Stomach smooth muscle (tissue), 2 donors: ENCODE results near the gene AKT1.
"Not testable (repeated sequence)": the region's sequence is repeated elsewhere in the genome, so short reads cannot be mapped to it uniquely, and the experiment has no call there.

Source experiments
- H3K27ac ChIP-seq: one replicate; pipeline ENCODE4 v1.7.0; 2013; ENCODE audit warnings: mild to moderate bottlenecking, low read length, inconsistent platforms
- H3K27me3 ChIP-seq, 2 donors: one replicate each; pipeline ENCODE4 v1.7.0; 2013; ENCODE audit warnings: low read length in 2 of 2; ENCODE audit not compliant: insufficient read depth in 2 of 2, control insufficient read depth in 1 of 2
- H3K36me3 ChIP-seq, 2 donors: one replicate each; pipeline ENCODE4 v1.7.0; 2013; ENCODE audit warnings: low read length in 2 of 2; ENCODE audit not compliant: control insufficient read depth in 2 of 2, insufficient read depth in 2 of 2
- H3K4me1 ChIP-seq: one replicate; pipeline ENCODE4 v1.7.0; 2013; ENCODE audit warnings: low read length; ENCODE audit not compliant: control insufficient read depth, insufficient read depth
- H3K4me3 ChIP-seq, 2 donors: one replicate each; pipeline ENCODE4 v1.7.0; 2013; ENCODE audit warnings: low read length in 2 of 2
- H3K9ac ChIP-seq, 2 donors: one replicate each; pipeline ENCODE4 v1.7.0; 2013; ENCODE audit warnings: low read length in 2 of 2, mild to moderate bottlenecking in 1 of 2
- H3K9me3 ChIP-seq, 2 donors: one replicate each; pipeline ENCODE4 v1.7.0; 2013; ENCODE audit warnings: low read length in 2 of 2; ENCODE audit not compliant: control insufficient read depth in 2 of 2
- donor health status: healthy.
- donor health status: Pancreatic carcinoma.

AKT1 gene

DNA sequence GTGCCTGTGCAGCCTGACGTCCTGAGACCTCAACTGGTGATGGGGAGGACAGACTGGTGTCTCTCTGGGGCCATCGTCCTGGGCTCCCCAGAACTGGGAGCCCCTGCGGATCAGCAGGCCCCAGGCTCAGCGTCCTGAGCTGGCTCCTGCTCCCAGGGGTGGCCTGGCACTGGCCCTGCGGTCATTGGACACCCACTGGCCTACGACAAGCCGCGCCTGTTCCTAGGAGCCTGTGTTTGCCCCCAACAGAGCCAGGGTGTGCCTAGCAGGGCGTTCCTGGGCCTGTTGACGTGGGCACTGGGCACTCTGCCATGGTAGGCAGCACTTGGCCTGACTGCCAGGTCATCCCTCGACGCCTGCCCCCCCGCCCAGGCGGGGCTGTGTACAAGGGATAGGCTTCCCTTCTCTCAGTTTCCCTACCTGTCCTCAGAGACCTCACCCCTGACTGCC lies 63.2 kb downstream of the AKT1 start:
- Histone ChIP-seq H3K4me3 (no peak overlapping the region), H3K9ac (no peak overlapping the region), H3K9me3 (no peaks in the 10 kb centered on the region), H3K36me3 (no peaks in the 10 kb centered on the region), H3K27ac (no peak overlapping the region), H3K4me1 (peaks cover 30% of the 10 kb centered on the region), H3K27me3 (no peaks in the 10 kb centered on the region)

DNA sequence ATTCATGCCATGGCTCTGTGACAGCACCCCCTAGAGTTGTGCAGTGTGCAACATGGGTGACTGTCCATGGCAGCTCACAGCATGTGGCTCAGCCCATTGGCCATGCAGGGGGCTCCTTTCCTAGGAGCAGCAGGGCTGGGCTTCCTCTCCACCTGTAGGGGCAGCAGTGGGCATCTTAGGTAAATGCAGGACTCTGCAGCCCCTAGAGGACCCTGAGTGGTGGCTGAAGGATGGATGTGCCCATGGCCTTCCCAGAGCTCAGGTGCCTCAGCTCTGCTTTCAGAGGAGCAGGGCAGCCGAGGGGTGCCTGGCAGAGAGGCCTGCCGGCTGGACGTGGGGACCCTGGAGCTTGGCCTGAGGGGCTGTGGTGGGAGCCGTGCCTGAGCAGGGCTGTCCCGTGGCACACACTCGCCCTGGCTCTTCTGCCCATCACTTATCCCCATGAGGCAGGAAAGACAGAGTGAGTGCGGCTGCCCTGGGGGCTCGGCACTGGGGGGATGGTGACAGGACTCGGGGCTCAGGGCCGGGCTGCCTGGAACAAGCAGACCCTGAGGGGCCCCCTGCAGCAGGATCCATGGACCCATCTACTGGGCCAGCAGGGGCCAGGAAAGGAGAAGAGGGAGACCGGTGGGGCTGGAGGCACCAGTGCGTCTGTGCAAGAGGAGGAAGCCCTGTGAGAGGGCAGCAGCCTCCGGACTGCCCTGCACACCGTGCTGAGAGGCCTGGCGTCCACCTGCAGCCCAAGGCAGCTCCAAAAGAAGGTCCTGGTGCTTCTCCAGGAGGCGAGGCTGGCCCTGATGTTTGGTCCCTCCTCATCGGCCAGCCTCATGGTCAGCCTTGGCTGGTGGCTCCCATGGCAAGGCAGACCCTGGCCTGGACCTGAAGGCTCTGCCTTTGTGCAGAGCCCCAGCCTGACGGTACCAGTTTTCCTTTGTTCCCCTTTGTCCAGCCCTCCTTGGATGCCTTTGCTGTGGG lies 63.9 kb downstream of the AKT1 start:
- Histone ChIP-seq H3K9ac (no peak overlapping the region), H3K4me3 (no peak overlapping the region), H3K36me3 (no peaks in the 10 kb centered on the region), H3K4me1 (peaks cover 29% of the 10 kb centered on the region), H3K9me3 (no peaks in the 10 kb centered on the region), H3K27me3 (no peaks in the 10 kb centered on the region), H3K27ac (no peak overlapping the region)

DNA sequence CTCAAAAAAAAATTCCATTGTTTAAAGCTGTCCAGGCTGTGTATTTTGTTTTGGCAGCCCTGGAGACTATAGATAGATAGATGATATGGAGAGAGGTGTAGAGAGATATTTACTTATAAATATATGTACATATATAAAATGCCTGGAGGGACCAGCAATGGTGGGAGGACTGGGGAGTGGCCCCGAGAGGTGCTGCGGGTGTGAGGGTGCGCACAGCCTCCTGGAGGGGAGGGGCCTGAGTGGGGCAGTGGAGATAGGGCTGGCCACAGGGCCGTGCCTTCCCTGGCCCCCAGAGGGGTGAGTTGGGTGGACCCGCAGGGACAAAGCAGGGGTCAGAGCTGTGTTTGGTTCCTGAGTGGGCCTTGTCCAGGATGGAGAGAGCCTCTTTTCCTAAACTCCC lies 65.1 kb downstream of the AKT1 start:
- H3K4me3 ChIP-seq = no peak overlapping the region
- no peak overlapping the region for H3K27ac ChIP-seq
- peaks cover 19% of the 10 kb centered on the region for H3K4me1 ChIP-seq

DNA sequence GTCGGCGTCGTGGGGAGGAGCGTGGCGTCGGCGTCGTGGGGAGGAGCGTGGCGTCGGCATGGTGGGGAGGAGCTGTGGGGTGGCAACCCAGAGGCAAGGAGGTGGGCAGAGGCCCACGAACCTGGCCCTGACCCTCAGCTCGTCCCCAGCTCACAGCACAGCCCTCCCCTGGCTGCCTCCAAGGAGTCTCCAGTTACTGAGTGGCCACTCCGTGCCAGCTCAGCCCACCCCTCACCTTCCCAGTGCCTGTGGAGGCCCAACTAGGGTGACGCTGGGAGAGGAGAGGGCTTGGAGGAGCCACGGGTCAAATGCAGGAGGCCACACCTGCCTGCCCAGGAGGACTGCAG lies 65.7 kb downstream of the AKT1 start:
- no peak overlapping the region for H3K9ac ChIP-seq
- H3K9me3 ChIP-seq = no peaks in the 10 kb centered on the region
- H3K4me3 ChIP-seq = no peak overlapping the region
- H3K27me3 ChIP-seq = peaks cover 0 to 2% of the 10 kb centered on the region in 2 donors
- no peaks in the 10 kb centered on the region for H3K36me3 ChIP-seq
- no peak overlapping the region for H3K27ac ChIP-seq
- H3K4me1 ChIP-seq = peaks cover 20% of the 10 kb centered on the region

More for the DNA sequence above, 65.1 kb downstream of the AKT1 start:
- Histone ChIP-seq H3K27me3 (no peaks in the 10 kb centered on the region), H3K9ac (no peak overlapping the region), H3K36me3 (no peaks in the 10 kb centered on the region), H3K9me3 (no peaks in the 10 kb centered on the region)

DNA sequence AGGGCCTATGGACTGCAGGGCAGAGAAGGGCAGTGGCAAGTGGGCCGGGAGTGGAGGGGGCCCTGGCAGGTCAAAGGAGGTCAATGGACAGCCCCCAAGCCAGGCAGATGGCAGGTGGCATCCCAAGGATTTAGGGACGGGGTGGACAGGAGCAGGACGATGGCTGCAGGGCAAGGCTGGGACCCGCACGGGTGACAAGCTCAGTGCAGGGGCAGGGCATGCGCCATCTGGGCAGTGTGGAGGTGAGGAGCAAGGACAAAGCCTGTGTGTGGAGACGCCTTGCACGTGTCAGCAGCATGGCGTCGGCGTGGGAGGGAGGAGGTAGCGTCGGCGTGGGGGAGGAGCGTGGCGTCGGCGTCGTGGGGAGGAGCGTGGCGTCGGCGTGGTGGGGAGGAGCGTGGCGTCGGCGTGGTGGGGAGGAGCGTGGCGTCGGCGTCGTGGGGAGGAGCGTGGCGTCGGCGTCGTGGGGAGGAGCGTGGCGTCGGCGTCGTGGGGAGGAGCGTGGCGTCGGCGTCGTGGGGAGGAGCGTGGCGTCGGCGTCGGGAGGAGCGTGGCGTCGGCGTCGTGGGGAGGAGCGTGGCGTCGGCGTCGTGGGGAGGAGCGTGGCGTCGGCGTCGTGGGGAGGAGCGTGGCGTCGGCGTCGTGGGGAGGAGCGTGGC lies 66.2 kb downstream of the AKT1 start:
- not testable (repeated sequence) for H3K9ac ChIP-seq, H3K36me3 ChIP-seq, H3K4me3 ChIP-seq, H3K27ac ChIP-seq, H3K27me3 ChIP-seq, H3K9me3 ChIP-seq
- H3K4me1 ChIP-seq = peaks cover 23% of the 10 kb centered on the region

DNA sequence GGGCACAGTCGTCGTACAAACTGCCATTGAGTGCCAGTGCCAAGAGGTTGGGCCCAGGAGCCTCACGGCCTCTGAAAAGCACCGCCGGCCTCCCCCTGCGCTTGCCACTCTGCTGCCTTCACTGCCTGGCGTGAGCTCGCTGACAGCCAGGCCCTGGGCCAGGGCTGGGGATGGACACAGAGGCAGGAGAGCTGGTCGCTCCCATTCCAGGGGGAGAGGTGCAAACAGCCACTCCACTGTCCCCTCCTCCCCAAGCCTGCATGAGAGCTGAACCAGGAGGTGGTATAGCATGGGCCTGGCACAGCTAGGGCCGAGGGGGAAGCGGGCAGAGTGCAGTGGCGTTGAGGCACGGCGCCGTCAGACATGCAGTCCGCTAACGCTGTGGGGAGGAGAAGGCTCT lies 66.9 kb downstream of the AKT1 start:
- no peak overlapping the region for H3K4me3 ChIP-seq
- H3K27ac ChIP-seq = no peak overlapping the region
- no peaks in the 10 kb centered on the region for H3K9me3 ChIP-seq
- no peaks in the 10 kb centered on the region for H3K36me3 ChIP-seq
- H3K9ac ChIP-seq = no peak overlapping the region
- peaks cover 21% of the 10 kb centered on the region for H3K4me1 ChIP-seq
- H3K27me3 ChIP-seq = peaks cover 0 to 8% of the 10 kb centered on the region in 2 donors

- peaks cover 0 to 12% of the 10 kb centered on the region in 2 donors for H3K27me3 ChIP-seq
- no peaks in the 10 kb centered on the region for H3K36me3 ChIP-seq
- no peaks in the 10 kb centered on the region for H3K9me3 ChIP-seq
- H3K9ac ChIP-seq = no peak overlapping the region
- H3K27ac ChIP-seq = no peak overlapping the region
- H3K4me3 ChIP-seq = no peak overlapping the region
- H3K4me1 ChIP-seq = peaks cover 28% of the 10 kb centered on the region
Observed at GRCh38 chr14:104726600-104727451, 68.7 kb downstream of the AKT1 start.

- Histone ChIP-seq H3K27ac (no peak overlapping the region), H3K4me3 (no peak overlapping the region), H3K27me3 (peaks cover 0 to 12% of the 10 kb centered on the region in 2 donors), H3K36me3 (no peaks in the 10 kb centered on the region), H3K9ac (no peak overlapping the region), H3K4me1 (peaks cover 32% of the 10 kb centered on the region), H3K9me3 (no peaks in the 10 kb centered on the region)
Observed at GRCh38 chr14:104725772-104726548, 69.6 kb downstream of the AKT1 start.

DNA sequence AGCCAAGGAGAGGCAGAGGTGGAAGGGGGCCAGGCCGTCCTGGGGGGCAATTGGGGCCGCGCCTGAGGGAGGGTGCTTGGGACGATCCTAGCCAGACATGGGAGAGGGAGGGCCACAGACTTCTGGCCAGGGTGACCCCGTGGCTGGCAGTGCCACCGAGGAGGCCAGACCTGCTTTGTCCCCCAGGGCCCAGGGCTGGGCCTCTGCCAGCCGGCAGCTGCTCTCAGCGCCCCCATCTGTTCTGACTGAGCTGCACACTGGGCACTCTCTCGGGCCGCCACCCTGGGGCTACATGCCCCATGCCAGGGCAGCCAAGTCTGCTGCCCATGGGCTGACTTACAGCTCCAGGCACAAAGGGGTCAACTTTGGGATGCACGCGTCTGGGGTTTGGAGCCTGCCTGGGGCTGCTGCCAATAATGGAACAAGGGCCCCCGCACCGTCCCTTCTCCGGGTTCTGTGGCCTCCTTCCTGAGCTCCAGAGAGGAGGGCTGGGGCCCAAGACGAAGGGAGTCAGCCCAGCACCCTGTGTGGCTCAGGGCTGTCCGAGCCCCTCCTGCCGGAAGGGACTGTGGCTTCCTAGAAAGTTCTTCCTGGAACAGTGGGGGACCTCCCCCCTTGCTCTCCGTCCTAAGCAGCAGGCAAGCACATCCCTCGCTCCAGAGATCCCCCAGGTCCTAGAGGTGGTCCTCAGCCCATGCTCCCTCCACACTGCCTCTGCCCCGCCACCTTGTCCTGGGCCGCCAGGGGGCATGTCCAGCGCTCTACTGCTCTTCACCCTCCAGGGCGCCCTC lies 70.4 kb downstream of the AKT1 start:
- no peak overlapping the region for H3K27ac ChIP-seq
- H3K9me3 ChIP-seq = no peaks in the 10 kb centered on the region
- H3K27me3 ChIP-seq = peaks cover 0 to 12% of the 10 kb centered on the region in 2 donors
- H3K9ac ChIP-seq = no peak overlapping the region
- no peaks in the 10 kb centered on the region for H3K36me3 ChIP-seq
- H3K4me1 ChIP-seq = peaks cover 32% of the 10 kb centered on the region
- peak overlapping the region; percentile 25 to 70 for H3K4me3 ChIP-seq
